ENCODE results near the gene FAM13C. TPM values are rescaled to one million over a fixed set of nuclear protein-coding genes. Genes with fewer than 3 reads are reported as not detected.

The FAM13C gene
- total RNA-seq, 1 experiment from 2014 or later: 0.18 TPM

DNA sequence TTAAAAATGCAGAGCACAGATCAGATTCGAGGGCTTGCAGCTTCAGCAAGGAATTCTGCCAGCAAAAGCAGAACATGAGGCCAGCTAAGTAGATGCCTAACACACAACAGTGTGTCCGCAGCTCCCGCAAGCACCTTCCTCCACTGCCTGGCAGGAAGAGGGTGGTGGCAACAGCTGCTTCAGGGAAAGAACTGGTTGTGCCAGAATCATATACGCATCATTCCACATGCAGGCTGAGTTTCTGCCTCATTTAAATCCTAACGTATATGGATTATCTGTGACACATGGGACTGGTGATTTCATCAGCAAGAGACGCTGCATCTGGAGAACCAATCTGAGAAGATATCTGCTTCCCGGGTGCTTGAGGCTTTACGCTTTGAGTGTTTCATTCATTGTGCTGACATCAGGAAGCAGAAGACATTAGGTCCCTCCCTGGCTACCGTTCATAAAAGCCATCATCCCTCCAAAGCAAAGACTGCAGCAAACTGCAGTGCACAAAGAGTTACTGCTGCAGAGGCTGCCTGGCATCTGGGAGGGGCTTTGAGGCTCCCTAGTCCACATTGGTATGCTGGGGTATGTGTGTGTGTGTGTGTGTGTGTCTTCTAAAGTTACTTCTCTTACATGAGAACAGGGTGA lies 78.8 kb downstream of the FAM13C start:
- no peak overlapping the region for H3K27ac Mint-ChIP-seq (ENCODE audit: unreplicated experiment)
- no peak for DNase-seq
- ChIA-PET POLR2A (no interaction called here), CTCF (no interaction called here)
- Histone ChIP-seq H3K4me3 (ENCODE audit: low read depth, low read length) (no peak overlapping the region), H3K27me3 (replicated peaks; ENCODE audit: control insufficient read depth, insufficient read depth, low read length) (no peaks in the 10 kb centered on the region; the same call in 1 of the 2 replicates), H3K4me1 (no peaks in the 10 kb centered on the region), H3K9me3 (no peaks in the 10 kb centered on the region), H3K36me3 (ENCODE audit: control insufficient read depth, insufficient read depth, low read length) (no peaks in the 10 kb centered on the region)
- no peaks in the 10 kb centered on the region for H3K4me1 Mint-ChIP-seq (ENCODE audit: low read depth, unreplicated experiment)
- H3K4me3 Mint-ChIP-seq (ENCODE audit: unreplicated experiment): no peak overlapping the region
- peaks cover 19% of the 10 kb centered on the region for H3K27me3 Mint-ChIP-seq (ENCODE audit: insufficient read depth, unreplicated experiment)
- no peaks in the 10 kb centered on the region for H3K36me3 Mint-ChIP-seq (ENCODE audit: insufficient read depth, unreplicated experiment)
- intact Hi-C loops (cut with micrococcal nuclease; ENCODE audit: unreplicated experiment): loop anchor here (2.0 kb wide), 1 partner anchor 39 kb away; no protein-coding TSS in a partner anchor
- BruUV-seq (replicated peaks): no TSS peak
- no peaks in the 10 kb centered on the region for H3K9me3 Mint-ChIP-seq (ENCODE audit: unreplicated experiment)
- TF ChIP-seq CTCF (IDR thresholded peaks at IDR 0.05; ENCODE audit: insufficient read depth in 1 of 2, low read depth in 1 of 2, low read length in 1 of 2, severe bottlenecking in 1 of 2, unreplicated experiment in 1 of 2): no peak

DNA sequence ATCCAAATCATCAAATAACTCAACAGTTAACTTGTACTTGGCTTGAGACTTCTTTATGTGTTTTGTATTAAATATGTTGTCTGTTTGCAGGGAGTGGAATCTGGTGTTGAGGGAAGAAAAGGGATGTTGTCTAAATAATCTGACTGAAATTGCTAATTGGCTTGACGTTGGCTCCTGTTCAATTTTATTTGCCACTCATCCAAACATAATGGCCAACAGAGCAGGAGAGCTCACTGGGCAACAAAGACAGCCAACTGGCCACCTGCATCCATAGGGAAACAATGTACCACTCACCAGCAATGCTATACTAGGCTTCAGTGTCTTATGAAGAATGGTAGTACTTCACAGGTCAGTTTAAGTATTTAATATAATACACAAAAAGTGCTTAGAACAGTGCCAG lies 80.5 kb downstream of the FAM13C start:
- ChIA-PET POLR2A (no interaction called here), CTCF (interaction anchor here (0.6 kb wide), 1 partner anchor 549 kb away, joined by 3 read pairs; no protein-coding TSS in a partner anchor)
- no peaks in the 10 kb centered on the region for H3K9me3 ChIP-seq
- H3K36me3 Mint-ChIP-seq (ENCODE audit: insufficient read depth, unreplicated experiment): no peaks in the 10 kb centered on the region
- no peaks in the 10 kb centered on the region for H3K4me1 Mint-ChIP-seq (ENCODE audit: low read depth, unreplicated experiment)
- H3K27me3 ChIP-seq (replicated peaks; ENCODE audit: control insufficient read depth, insufficient read depth, low read length): no peaks in the 10 kb centered on the region; the same call in 1 of the 2 replicates
- H3K4me3 ChIP-seq (ENCODE audit: low read depth, low read length): no peak overlapping the region
- H3K36me3 ChIP-seq (ENCODE audit: control insufficient read depth, insufficient read depth, low read length): no peaks in the 10 kb centered on the region
- no peaks in the 10 kb centered on the region for H3K9me3 Mint-ChIP-seq (ENCODE audit: unreplicated experiment)
- peaks cover 19% of the 10 kb centered on the region for H3K27me3 Mint-ChIP-seq (ENCODE audit: insufficient read depth, unreplicated experiment)
- no peak overlapping the region for H3K27ac Mint-ChIP-seq (ENCODE audit: unreplicated experiment)
- no peak overlapping the region for H3K4me3 Mint-ChIP-seq (ENCODE audit: unreplicated experiment)
- no peak for TF ChIP-seq CTCF (IDR thresholded peaks at IDR 0.05; ENCODE audit: insufficient read depth in 1 of 2, low read depth in 1 of 2, low read length in 1 of 2, severe bottlenecking in 1 of 2, unreplicated experiment in 1 of 2)
- BruUV-seq (replicated peaks): no TSS peak
- no peaks in the 10 kb centered on the region for H3K4me1 ChIP-seq
- DNase-seq: no peak
- intact Hi-C loops (cut with micrococcal nuclease; ENCODE audit: unreplicated experiment): no loop called here

- Mint-ChIP-seq H3K9me3 (ENCODE audit: unreplicated experiment) (no peaks in the 10 kb centered on the region), H3K36me3 (ENCODE audit: insufficient read depth, unreplicated experiment) (no peaks in the 10 kb centered on the region), H3K4me3 (ENCODE audit: unreplicated experiment) (no peak overlapping the region), H3K27ac (ENCODE audit: unreplicated experiment) (no peak overlapping the region), H3K4me1 (ENCODE audit: low read depth, unreplicated experiment) (no peaks in the 10 kb centered on the region), H3K27me3 (ENCODE audit: insufficient read depth, unreplicated experiment) (peaks cover 19% of the 10 kb centered on the region)
- H3K27me3 ChIP-seq (replicated peaks; ENCODE audit: control insufficient read depth, insufficient read depth, low read length): no peaks in the 10 kb centered on the region; the same call in 1 of the 2 replicates
- TF ChIP-seq CTCF (IDR thresholded peaks at IDR 0.05; ENCODE audit: insufficient read depth in 1 of 2, low read depth in 1 of 2, low read length in 1 of 2, severe bottlenecking in 1 of 2, unreplicated experiment in 1 of 2): no peak
- H3K4me3 ChIP-seq (ENCODE audit: low read depth, low read length): no peak overlapping the region
- H3K9me3 ChIP-seq: no peaks in the 10 kb centered on the region
- intact Hi-C loops (cut with micrococcal nuclease; ENCODE audit: unreplicated experiment): no loop called here
- H3K4me1 ChIP-seq: no peaks in the 10 kb centered on the region
- POLR2A ChIA-PET: no interaction called here
- DNase-seq: no peak
- BruUV-seq (replicated peaks): no TSS peak
- CTCF ChIA-PET: no interaction called here
- H3K36me3 ChIP-seq (ENCODE audit: control insufficient read depth, insufficient read depth, low read length): no peaks in the 10 kb centered on the region
These were observed 82.3 kb downstream of the FAM13C start for GRCh38 chr10:59279991-59280505.
